K562 (cell line): ENCODE data around the gene CPT1A. TPM values are rescaled to one million over a fixed set of nuclear protein-coding genes. Genes with fewer than 3 reads are reported as not detected.
A peak's percentile ranks its signal among the peaks of the same experiment; 100 is the strongest.

Experiments used
- ATAC-seq: fragments of 200-7000 bp; cut with Tn5 transposase; 3 replicates; pipeline ENCODE4 v1.9.1; 2020; ENCODE audit warnings: moderate library complexity
- BruUV-seq: library from RNA; stranded (reverse); fragments of 400-500 nt; replicated peaks from 2 replicates; lab custom pipeline; 2021; lab: Mats Ljungman, UMichigan
- CTCF ChIA-PET: fragments of 300-600 bp; formaldehyde crosslinking; extraction: SDS; loops from one replicate; lab custom pipeline; 2021; ENCODE audit warnings: low intra/inter-chr PET ratio; lab: Yijun Ruan, JAX
- POLR2A ChIA-PET: fragments of 300-600, 350-650 bp; sonication (Branson Sonifier 250); formaldehyde crosslinking; extraction: SDS; loops from one replicate; lab custom pipeline; 2021; ENCODE audit warnings: antibody characterized with exemption, inconsistent platforms; lab: Yijun Ruan, JAX
- DNase-seq, 4 experiments: peaks; one replicate each; pipeline versions ENCODE4 v3.0.0 to v3.0.0-alpha.2; 2011 to 2018; ENCODE audit warnings: low spot score in 3 of 4, mixed read lengths in 3 of 4; ENCODE audit errors: extremely low read depth in 1 of 4
- FAIRE-seq: peaks from 2 replicates; lab custom pipeline; 2011; peaks lifted over from hg19 to GRCh38; lab: Jason Lieb, UNC
- H2AFZ ChIP-seq: 2 replicates; pipeline ENCODE4 v1.6.0; 2011; ENCODE audit warnings: low read depth, low read length, control low read depth, inconsistent platforms
- H3K27ac ChIP-seq: fragments of 200-600 bp; 3 replicates; pipeline ENCODE4 v1.8.0; 2011; ENCODE audit warnings: low read depth, mild to moderate bottlenecking, control low read depth, inconsistent platforms, low read length, moderate library complexity, mixed read lengths; ENCODE audit errors: extremely low read depth
- H3K27me3 ChIP-seq, 2 experiments: fragments of 300-600 bp in 1 of 2; 2 replicates in 1 of 2; 3 replicates in 1 of 2; pipeline versions ENCODE4 v1.6.0 to v1.8.0; 2011; ENCODE audit warnings: inconsistent platforms in 2 of 2, low read length in 2 of 2, mild to moderate bottlenecking in 1 of 2, mixed read lengths in 1 of 2, moderate library complexity in 1 of 2; ENCODE audit not compliant: control insufficient read depth in 2 of 2, insufficient read depth in 2 of 2
- H3K36me3 ChIP-seq: fragments of 300-600 bp; 3 replicates; pipeline ENCODE4 v1.8.0; 2011; ENCODE audit warnings: mild to moderate bottlenecking, low read length, inconsistent platforms; ENCODE audit not compliant: control insufficient read depth, insufficient read depth
- H3K4me1 ChIP-seq, 2 experiments: fragments of 200-600 bp in 1 of 2; replicated peaks in 1 of 2; 2 replicates in 1 of 2; 3 replicates in 1 of 2; pipeline versions ENCODE4 v1.5.1 to v1.8.0; 2011; ENCODE audit warnings: inconsistent platforms in 2 of 2, low read length in 2 of 2, mild to moderate bottlenecking in 1 of 2, mixed read lengths in 1 of 2, moderate library complexity in 1 of 2; ENCODE audit not compliant: control insufficient read depth in 2 of 2, insufficient read depth in 2 of 2
- H3K4me2 ChIP-seq: 2 replicates; pipeline ENCODE4 v1.6.1; 2011; ENCODE audit warnings: low read length, control low read depth, inconsistent platforms, mixed read lengths; ENCODE audit not compliant: insufficient read depth
- H3K4me3 ChIP-seq: fragments of 200-600 bp; sonication (generic), shearing (Covaris generic); 2 replicates; pipeline ENCODE4 v1.5.1; 2016; ENCODE audit warnings: control low read depth, inconsistent platforms
- H3K79me2 ChIP-seq: fragments of 200-600 bp; 3 replicates; pipeline ENCODE4 v1.8.0; 2011; ENCODE audit warnings: low read length, inconsistent platforms; ENCODE audit not compliant: control insufficient read depth, insufficient read depth
- H3K9ac ChIP-seq, 2 experiments: 2 replicates each; pipeline versions ENCODE4 v1.6.0 to v1.6.1; 2011; ENCODE audit warnings: low read depth in 2 of 2, low read length in 2 of 2, control low read depth in 1 of 2, inconsistent platforms in 1 of 2, mild to moderate bottlenecking in 1 of 2, mixed read lengths in 1 of 2; ENCODE audit not compliant: insufficient read depth in 1 of 2
- H3K9me1 ChIP-seq: one replicate; pipeline ENCODE4 v1.6.0; 2011; ENCODE audit warnings: inconsistent platforms, mild to moderate bottlenecking, low read length, moderate library complexity; ENCODE audit not compliant: control insufficient read depth, insufficient read depth
- H3K9me3 ChIP-seq: replicated peaks from 2 replicates; pipeline ENCODE4 v1.5.1; 2011; ENCODE audit warnings: low read depth, low read length, inconsistent platforms; ENCODE audit not compliant: control insufficient read depth, insufficient read depth
- H4K20me1 ChIP-seq: replicated peaks from 2 replicates; pipeline ENCODE4 v1.6.1; 2011; ENCODE audit warnings: low read length, inconsistent platforms, mixed read lengths; ENCODE audit not compliant: control insufficient read depth, insufficient read depth
- FOXA3 ChIP-seq, 2 experiments: fragments of 450-650 bp in 1 of 2; sonication (generic) in 1 of 2; formaldehyde crosslinking; IDR thresholded peaks in 1 of 2; conservative IDR thresholded peaks in 1 of 2; 2 replicates each; pipeline versions ENCODE4 v1.4.0 to v1.8.0; 2020 to 2022; ENCODE audit warnings: mild to moderate bottlenecking in 2 of 2, missing genetic modification reagents in 1 of 2
- HMG20A ChIP-seq: fragments of 450-650 bp; formaldehyde crosslinking; conservative IDR thresholded peaks from 2 replicates; pipeline ENCODE4 v1.4.0; 2020; ENCODE audit warnings: mild to moderate bottlenecking, mixed read lengths
- NFIC ChIP-seq: fragments of 450-650 bp; IDR thresholded peaks from 2 replicates; pipeline ENCODE4 v1.6.1; 2017; ENCODE audit warnings: mild to moderate bottlenecking, inconsistent platforms
- NRF1 ChIP-seq, 2 experiments: fragments of 450-650 bp; IDR thresholded peaks in 1 of 2; conservative IDR thresholded peaks in 1 of 2; 2 replicates each; pipeline ENCODE4 v1.6.1; 2014; ENCODE audit warnings: mild to moderate bottlenecking in 2 of 2
- TCF7 ChIP-seq: sonication (generic); IDR thresholded peaks from 2 replicates; pipeline ENCODE4 v1.6.1; 2016; ENCODE audit warnings: antibody characterized with exemption, borderline replicate concordance
- YY1 ChIP-seq, 3 experiments: IDR thresholded peaks; 2 replicates each; pipeline ENCODE4 v1.6.1; 2011; ENCODE audit warnings: low read length in 2 of 3, mild to moderate bottlenecking in 2 of 3, moderate library complexity in 2 of 3, borderline replicate concordance in 1 of 3, control low read depth in 1 of 3, low read depth in 1 of 3; ENCODE audit not compliant: insufficient read depth in 3 of 3, insufficient replicate concordance in 2 of 3, control insufficient read depth in 1 of 3, insufficient read length in 1 of 3; ENCODE audit errors: extremely low read depth in 1 of 3
- ZNF586 ChIP-seq: fragments of 450-650 bp; formaldehyde crosslinking; conservative IDR thresholded peaks from 2 replicates; pipeline ENCODE4 v1.4.0; 2020; ENCODE audit warnings: mild to moderate bottlenecking, moderate library complexity
- WGBS: fragments of 100-300 bp; shearing (Covaris generic); methylation state at CpG from one replicate; pipeline ENCODE4 v1.1.6; 2016; ENCODE audit warnings: low coverage, mixed read lengths; ENCODE audit not compliant: insufficient coverage; ENCODE audit errors: missing lambda C conversion rate; 5-methylcytosine and 5-hydroxymethylcytosine counted together
- in situ Hi-C: fragments of 300-500 bp; cut with MboI; formaldehyde crosslinking; loops from 4 replicates; pipeline ENCODE4 v1.15.0; 2018; ENCODE audit warnings: inconsistent platforms, mixed read lengths
- intact Hi-C: fragments of 100-400 bp; cut with micrococcal nuclease; formaldehyde crosslinking; loops from 2 replicates; pipeline ENCODE4 v1.14.2; 2022
- polyA plus RNA-seq, 8 experiments: library from polyadenylated mRNA; depleted of rRNA in 4 of 8; stranded (reverse) in 5 of 8; unstranded in 3 of 8; fragments of >200 nt; fragmentation: Nextera tagmentation in 2 of 8; fragmentation: Illumina TruSeq in 1 of 8; extraction: Ambion mirVana in 2 of 8; extraction: Trizol in 1 of 8; gene quantifications; 2 replicates each; pipeline versions ENCODE4 v1.2.1 to v1.2.3, GENCODE V29; 2011 to 2014; ENCODE audit warnings: inconsistent platforms in 1 of 8, missing spikeins in 1 of 8
- total RNA-seq, 7 experiments: library from RNA; depleted of rRNA in 6 of 7; stranded (reverse); fragments of >200 nt in 6 of 7; fragmentation: Illumina TruSeq in 2 of 7; extraction: Trizol in 2 of 7; gene quantifications; 2 replicates each; pipeline versions ENCODE4 v1.2.1 to v1.2.3, GENCODE V29; 2011 to 2021; ENCODE audit warnings: low replicate concordance in 1 of 7

CPT1A gene
- total and polyA plus RNA-seq, 9 of the 15 experiments (the other 6 are each of a cell fraction or from before 2014, with no cell fraction given) = 2.6 to 29.1 (median 12.3) TPM

DNA sequence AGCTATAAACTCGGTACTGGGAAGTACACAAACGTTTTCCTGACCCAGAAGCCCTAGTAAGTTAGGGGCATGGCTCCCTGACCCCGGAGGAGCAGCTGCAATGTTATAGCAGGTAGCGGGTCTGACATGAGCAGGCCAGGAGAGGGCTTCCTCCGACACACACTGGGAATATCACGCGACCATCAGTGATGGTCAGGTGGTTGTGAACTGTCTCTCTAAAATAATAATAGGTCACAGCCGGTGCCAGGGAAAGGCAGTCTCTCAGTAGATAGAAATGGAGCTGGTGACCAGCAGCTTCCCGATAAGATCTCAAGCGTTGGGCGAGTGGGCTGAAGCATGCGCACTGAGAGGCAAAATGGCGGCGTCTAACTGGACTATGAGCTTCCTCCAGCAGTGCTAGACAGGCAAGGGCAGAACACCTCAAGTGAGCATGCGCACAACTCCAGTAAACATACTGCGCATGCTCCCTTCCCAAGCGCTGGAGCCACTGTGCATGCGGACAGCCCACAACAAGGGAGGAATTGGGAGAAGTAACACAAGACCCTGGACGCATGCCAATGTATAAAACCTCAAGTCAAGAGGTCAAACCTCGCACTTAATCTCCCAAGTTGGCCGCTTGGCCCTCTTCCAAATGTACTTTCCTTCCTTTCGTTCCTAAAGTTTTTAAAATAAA is 68.1 kb downstream of the CPT1A start:
- H3K36me3 ChIP-seq = peaks cover 46% of the 10 kb centered on the region; the same call in 1 of the 3 replicates
- H3K4me3 ChIP-seq = no peak overlapping the region
- ATAC-seq = no peak
- FAIRE-seq = peak; percentile 15
- no peak overlapping the region for H3K9ac ChIP-seq
- no peak overlapping the region for H2AFZ ChIP-seq
- H3K4me1 ChIP-seq = no peaks in the 10 kb centered on the region
- TF ChIP-seq FOXA3 (CRISPR knock-in tag; conservative IDR thresholded peaks at IDR 0.05 in 1 of 2, IDR thresholded peaks at IDR 0.05 in 1 of 2) = no peak
- TF ChIP-seq NRF1 (conservative IDR thresholded peaks at IDR 0.05 in 1 of 2, IDR thresholded peaks at IDR 0.05 in 1 of 2) = peak; percentile 42 to 45; a peak in 2 of 4 replicates
- TF ChIP-seq ZNF586 = no peak
- TF ChIP-seq NFIC = peak; percentile 57
- TF ChIP-seq YY1 (IDR thresholded peaks at IDR 0.05; ENCODE audit: borderline replicate concordance in 1 of 3, control insufficient read depth in 1 of 3, extremely low read depth in 1 of 3, insufficient read depth in 3 of 3, insufficient read length in 1 of 3, insufficient replicate concordance in 2 of 3, low read depth in 1 of 3, low read length in 2 of 3) = peak in 1 of 3 experiments; percentile 34
- no peak for TF ChIP-seq TCF7
- TF ChIP-seq HMG20A = no peak
- no TSS peak for BruUV-seq
- ChIA-PET CTCF (no interaction called here), POLR2A (no interaction called here)
- in situ Hi-C loops (no loop called here), intact Hi-C loops (no loop called here)
- no peaks in the 10 kb centered on the region for H3K9me3 ChIP-seq
- no peaks in the 10 kb centered on the region for H3K79me2 ChIP-seq
- no peak overlapping the region for H3K4me2 ChIP-seq
- WGBS = 80% methylated on average over 22 of the region's 22 CpGs
- no peaks in the 10 kb centered on the region for H3K9me1 ChIP-seq
- no peak overlapping the region for H3K27ac ChIP-seq
- no peaks in the 10 kb centered on the region for H4K20me1 ChIP-seq
- no peak for DNase-seq
- no peaks in the 10 kb centered on the region for H3K27me3 ChIP-seq
